GM12874 (cell line): ENCODE measurements around the gene FADS6.

Experiments used
- CTCF ChIP-seq: IDR thresholded peaks from 2 replicates; pipeline ENCODE4 v1.5.1; 2011; ENCODE audit warnings: low read depth, mild to moderate bottlenecking, control low read depth, low read length, moderate library complexity; ENCODE audit not compliant: insufficient read depth

FADS6 gene

GRCh38 chr17:74935585-74936469, 42.4 kb upstream of the FADS6 start, which contains the start of gene OTOP3:
OTOP3 (plus strand) TSS chr17:74935898; CDS start chr17:74935922, 24 bp downstream.
- no peak for TF ChIP-seq CTCF

GRCh38 chr17:74935048-74935447, 41.6 kb upstream of the FADS6 start:
- TF ChIP-seq CTCF = no peak

GRCh38 chr17:74930535-74931036, 37.2 kb upstream of the FADS6 start:
- TF ChIP-seq CTCF = no peak

- TF ChIP-seq CTCF = no peak
Measured at GRCh38 chr17:74928786-74929185, 35.4 kb upstream of the FADS6 start.

GRCh38 chr17:74925242-74925641, 31.8 kb upstream of the FADS6 start:
- no peak for TF ChIP-seq CTCF

- TF ChIP-seq CTCF = no peak
Measured at GRCh38 chr17:74924250-74924948, 31.0 kb upstream of the FADS6 start, which contains the start of gene OTOP2. OTOP2 (plus strand) TSS chr17:74924273; CDS start chr17:74924633, 360 bp downstream.

- TF ChIP-seq CTCF = peak; percentile 96
Measured at GRCh38 chr17:74923538-74924249, 30.3 kb upstream of the FADS6 start.
